RWPE1 (cell line): ENCODE results near the gene OTOG.

ENCODE experiments used
- CTCF ChIA-PET: fragments of 350-600 bp; sonication (Branson Sonifier 250); formaldehyde crosslinking; extraction: SDS; loops from one replicate; lab custom pipeline; 2021; lab: Yijun Ruan, JAX
- POLR2A ChIA-PET: fragments of 400-600 bp; formaldehyde crosslinking; extraction: SDS; loops from one replicate; lab custom pipeline; 2020; ENCODE audit warnings: antibody characterized with exemption; ENCODE audit not compliant: low non-redundant PET; lab: Yijun Ruan, JAX
- DNase-seq: peaks from one replicate; pipeline ENCODE4 v3.0.0; 2012; ENCODE audit warnings: low spot score
- H3K27ac ChIP-seq: fragments of 450-650 bp; 2 replicates; pipeline ENCODE4 v1.5.1; 2017
- CTCF ChIP-seq: fragments of 450-650 bp; conservative IDR thresholded peaks from 2 replicates; pipeline ENCODE4 v1.5.1; 2017; ENCODE audit warnings: low read depth, mild to moderate bottlenecking

The OTOG gene

GRCh38 chr11:17568944-17569343 lies 21.9 kb downstream of the OTOG start:
- ChIA-PET POLR2A (no interaction called here), CTCF (no interaction called here)
- TF ChIP-seq CTCF = no peak
- DNase-seq = no peak
- H3K27ac ChIP-seq = no peak overlapping the region

GRCh38 chr11:17570034-17570433 lies 23.0 kb downstream of the OTOG start:
- CTCF ChIA-PET = no interaction called here
- DNase-seq = no peak
- no peak for TF ChIP-seq CTCF
- POLR2A ChIA-PET = no interaction called here
- no peak overlapping the region for H3K27ac ChIP-seq

GRCh38 chr11:17571431-17572358 lies 24.6 kb downstream of the OTOG start:
- POLR2A ChIA-PET = no interaction called here
- no peak for DNase-seq
- no peak overlapping the region for H3K27ac ChIP-seq
- TF ChIP-seq CTCF = no peak
- CTCF ChIA-PET = interaction anchor here (0.6 kb wide), 1 partner anchor 74 kb away, joined by 4 read pairs; no protein-coding TSS in a partner anchor

- CTCF ChIA-PET = interaction anchor here (0.6 kb wide), 1 partner anchor 114 kb away, joined by 3 read pairs; no protein-coding TSS in a partner anchor
- H3K27ac ChIP-seq = no peak overlapping the region
- no peak for TF ChIP-seq CTCF
- POLR2A ChIA-PET = no interaction called here
- no peak for DNase-seq
Observed at GRCh38 chr11:17572359-17572690, 25.3 kb downstream of the OTOG start.

- H3K27ac ChIP-seq = no peak overlapping the region
- CTCF ChIA-PET = interaction anchor here (0.6 kb wide), 2 partner anchors 24 to 113 kb away, joined by 3 read pairs; no protein-coding TSS in a partner anchor
- POLR2A ChIA-PET = no interaction called here
- no peak for DNase-seq
- TF ChIP-seq CTCF = no peak
Observed at GRCh38 chr11:17572791-17573460, 25.9 kb downstream of the OTOG start.

GRCh38 chr11:17573526-17573925 lies 26.5 kb downstream of the OTOG start:
- TF ChIP-seq CTCF = no peak
- no peak overlapping the region for H3K27ac ChIP-seq
- CTCF ChIA-PET = no interaction called here
- POLR2A ChIA-PET = no interaction called here
- DNase-seq = no peak
